ENCODE measurements around the gene GALNT2.

DNA sequence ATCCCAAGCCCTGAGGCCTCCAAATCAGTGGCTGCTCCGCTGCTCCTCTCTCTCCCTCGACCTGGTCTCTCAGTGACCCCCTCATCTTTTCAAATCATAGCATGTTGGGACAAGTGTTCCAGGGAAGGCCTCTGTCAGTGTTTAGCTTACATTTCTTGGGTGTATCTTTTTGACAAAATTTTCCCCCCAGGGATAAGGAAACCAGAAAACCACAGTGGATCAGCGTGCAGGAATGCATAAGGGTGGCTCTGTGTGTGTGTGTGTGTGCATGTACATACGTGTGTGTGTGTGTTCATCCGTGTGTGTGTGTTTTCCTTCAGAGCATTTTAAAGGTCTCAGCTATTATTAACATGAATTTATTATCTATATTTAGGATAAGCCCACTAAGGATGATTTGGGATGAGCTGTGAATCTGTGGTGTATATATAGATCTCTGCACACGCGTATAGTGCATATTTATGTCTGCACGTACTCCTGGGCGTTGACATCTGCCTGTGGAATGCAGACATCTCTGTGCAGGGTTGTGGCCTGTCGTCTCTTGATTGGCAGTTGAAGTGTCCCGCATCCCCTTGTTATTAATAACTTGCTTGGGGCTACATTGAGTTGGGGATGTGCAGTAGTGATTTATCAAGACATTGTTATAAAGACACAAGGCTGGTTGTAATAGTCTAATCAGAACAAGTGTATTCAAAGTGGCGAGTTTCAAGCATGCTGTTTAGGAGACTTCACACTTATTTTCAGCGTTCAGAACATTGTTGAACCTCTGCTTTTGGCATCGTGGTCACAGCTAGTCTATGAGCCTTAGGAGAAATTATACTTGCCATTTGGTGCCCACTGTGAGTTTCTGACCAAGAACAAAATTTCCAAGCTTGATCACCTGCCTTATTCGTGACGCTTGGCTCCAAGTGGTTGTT, 55.6 kb downstream of the GALNT2 start:
- TF ChIP-seq, protein P1, sequence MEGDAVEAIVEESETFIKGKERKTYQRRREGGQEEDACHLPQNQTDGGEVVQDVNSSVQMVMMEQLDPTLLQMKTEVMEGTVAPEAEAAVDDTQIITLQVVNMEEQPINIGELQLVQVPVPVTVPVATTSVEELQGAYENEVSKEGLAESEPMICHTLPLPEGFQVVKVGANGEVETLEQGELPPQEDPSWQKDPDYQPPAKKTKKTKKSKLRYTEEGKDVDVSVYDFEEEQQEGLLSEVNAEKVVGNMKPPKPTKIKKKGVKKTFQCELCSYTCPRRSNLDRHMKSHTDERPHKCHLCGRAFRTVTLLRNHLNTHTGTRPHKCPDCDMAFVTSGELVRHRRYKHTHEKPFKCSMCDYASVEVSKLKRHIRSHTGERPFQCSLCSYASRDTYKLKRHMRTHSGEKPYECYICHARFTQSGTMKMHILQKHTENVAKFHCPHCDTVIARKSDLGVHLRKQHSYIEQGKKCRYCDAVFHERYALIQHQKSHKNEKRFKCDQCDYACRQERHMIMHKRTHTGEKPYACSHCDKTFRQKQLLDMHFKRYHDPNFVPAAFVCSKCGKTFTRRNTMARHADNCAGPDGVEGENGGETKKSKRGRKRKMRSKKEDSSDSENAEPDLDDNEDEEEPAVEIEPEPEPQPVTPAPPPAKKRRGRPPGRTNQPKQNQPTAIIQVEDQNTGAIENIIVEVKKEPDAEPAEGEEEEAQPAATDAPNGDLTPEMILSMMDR (IDR thresholded peaks at IDR 0.05), result no peak
- no peak for TF ChIP-seq ZFX (IDR thresholded peaks at IDR 0.05; ENCODE audit: borderline replicate concordance)
